HepG2 (cell line): ENCODE data around the gene DNAJB2. TPM values are rescaled to one million over a fixed set of nuclear protein-coding genes. Genes with fewer than 3 reads are reported as not detected.

ENCODE experiments used
- ATM ChIP-seq: fragments of 450-650 bp; IDR thresholded peaks from 2 replicates; pipeline ENCODE4 v1.7.1; 2017; ENCODE audit warnings: mild to moderate bottlenecking, borderline replicate concordance
- DNMT3B ChIP-seq: conservative IDR thresholded peaks from 2 replicates; pipeline ENCODE4 v1.6.1; 2016; ENCODE audit warnings: missing biosample characterization, control low read depth
- EED ChIP-seq: sonication (generic); formaldehyde crosslinking; IDR thresholded peaks from 2 replicates; pipeline ENCODE4 v1.5.0; 2020; ENCODE audit warnings: mild to moderate bottlenecking, missing genetic modification reagents
- PCBP2 ChIP-seq: fragments of 200-400 bp; formaldehyde crosslinking; optimal IDR thresholded peaks from 2 replicates; pipeline ENCODE3; 2018; ENCODE audit warnings: low read length, low read depth; ENCODE audit not compliant: poor library complexity, severe bottlenecking
- PHF21A ChIP-seq: sonication (generic); formaldehyde crosslinking; IDR thresholded peaks from 2 replicates; pipeline ENCODE4 v1.5.0; 2020; ENCODE audit warnings: mild to moderate bottlenecking, missing genetic modification reagents
- POLR2G ChIP-seq: fragments of 200-400 bp; formaldehyde crosslinking; IDR thresholded peaks from 2 replicates; pipeline ENCODE4 v1.6.1; 2018; ENCODE audit warnings: mild to moderate bottlenecking, low read depth, low read length, moderate library complexity
- RORA ChIP-seq: sonication (generic); formaldehyde crosslinking; IDR thresholded peaks from 2 replicates; pipeline ENCODE4 v1.5.0; 2020; ENCODE audit warnings: mild to moderate bottlenecking, missing genetic modification reagents, moderate library complexity
- SRSF9 ChIP-seq: fragments of 200-400 bp; formaldehyde crosslinking; IDR thresholded peaks from 2 replicates; pipeline ENCODE4 v1.6.1; 2018; ENCODE audit warnings: borderline replicate concordance, mild to moderate bottlenecking, low read depth, low read length; ENCODE audit not compliant: insufficient read depth, poor library complexity, severe bottlenecking
- TBP ChIP-seq: sonication (generic); formaldehyde crosslinking; IDR thresholded peaks from 2 replicates; pipeline ENCODE4 v1.5.0; 2020; ENCODE audit warnings: missing genetic modification reagents
- TCF7 ChIP-seq: sonication (generic); IDR thresholded peaks from 2 replicates; pipeline ENCODE4 v1.6.1; 2016; ENCODE audit warnings: antibody characterized with exemption, low read depth
- ZNF160 ChIP-seq: sonication (generic); formaldehyde crosslinking; IDR thresholded peaks from 2 replicates; pipeline ENCODE4 v1.8.0; 2022; ENCODE audit warnings: mild to moderate bottlenecking, inconsistent platforms, missing genetic modification reagents
- ZNF335 ChIP-seq: sonication (generic); formaldehyde crosslinking; IDR thresholded peaks from 2 replicates; pipeline ENCODE4 v1.4.0; 2020; ENCODE audit warnings: missing genetic modification reagents
- ZNF446 ChIP-seq: sonication (generic); formaldehyde crosslinking; IDR thresholded peaks from 2 replicates; pipeline ENCODE4 v1.5.0; 2020; ENCODE audit warnings: mild to moderate bottlenecking, missing genetic modification reagents
- ZNF543 ChIP-seq: sonication (generic); formaldehyde crosslinking; IDR thresholded peaks from 2 replicates; pipeline ENCODE4 v1.4.0; 2020; ENCODE audit warnings: mild to moderate bottlenecking, missing genetic modification reagents
- ZNF567 ChIP-seq: sonication (generic); formaldehyde crosslinking; IDR thresholded peaks from 2 replicates; pipeline ENCODE4 v1.8.1; 2023; ENCODE audit warnings: mild to moderate bottlenecking, missing genetic modification reagents, borderline replicate concordance
- ZNF629 ChIP-seq: sonication (generic); formaldehyde crosslinking; conservative IDR thresholded peaks from 2 replicates; pipeline ENCODE4 v1.5.0; 2020; ENCODE audit warnings: missing genetic modification reagents
- polyA plus RNA-seq, 8 experiments: library from polyadenylated mRNA; depleted of rRNA in 3 of 8; stranded (reverse) in 7 of 8; unstranded in 1 of 8; fragments of >200 nt; fragmentation: Illumina TruSeq in 4 of 8; extraction: Trizol in 4 of 8; gene quantifications; 2 replicates each; pipeline versions ENCODE4 v1.2.1 to v1.2.3, GENCODE V29; 2011 to 2016; ENCODE audit warnings: low read depth in 4 of 8, missing spikeins in 1 of 8, mixed read lengths in 1 of 8; ENCODE audit not compliant: insufficient read depth in 1 of 8
- total RNA-seq, 5 experiments: library from RNA; depleted of rRNA; stranded (reverse); fragments of >200 nt; fragmentation: Illumina TruSeq; extraction: Trizol; gene quantifications; 2 replicates each; pipeline ENCODE4 v1.2.3, GENCODE V29; 2016; ENCODE audit warnings: low read depth in 1 of 5
- TF ChIP-seq, protein P1 (sequence below): sonication (generic); formaldehyde crosslinking; IDR thresholded peaks from 2 replicates; pipeline ENCODE4 v1.4.0; 2020; ENCODE audit warnings: missing genetic modification reagents
- TF ChIP-seq, protein P2 (sequence below): sonication (generic); formaldehyde crosslinking; conservative IDR thresholded peaks from 2 replicates; pipeline ENCODE4 v1.4.0; 2020; ENCODE audit warnings: missing genetic modification reagents
- TF ChIP-seq, protein P3 (sequence below): sonication (generic); formaldehyde crosslinking; IDR thresholded peaks from 2 replicates; pipeline ENCODE4 v1.8.1; 2023; ENCODE audit warnings: mild to moderate bottlenecking, moderate library complexity, missing genetic modification reagents
- TF ChIP-seq, protein P4 (sequence below): IDR thresholded peaks from 2 replicates; pipeline ENCODE4 v1.4.0; 2020; ENCODE audit warnings: mild to moderate bottlenecking, missing genetic modification reagents

Gene DNAJB2
- total and polyA plus RNA-seq, 2 of the 13 experiments (the other 11 are each of a cell fraction or from before 2014, with no cell fraction given): 21.3 to 31.1 TPM

DNA sequence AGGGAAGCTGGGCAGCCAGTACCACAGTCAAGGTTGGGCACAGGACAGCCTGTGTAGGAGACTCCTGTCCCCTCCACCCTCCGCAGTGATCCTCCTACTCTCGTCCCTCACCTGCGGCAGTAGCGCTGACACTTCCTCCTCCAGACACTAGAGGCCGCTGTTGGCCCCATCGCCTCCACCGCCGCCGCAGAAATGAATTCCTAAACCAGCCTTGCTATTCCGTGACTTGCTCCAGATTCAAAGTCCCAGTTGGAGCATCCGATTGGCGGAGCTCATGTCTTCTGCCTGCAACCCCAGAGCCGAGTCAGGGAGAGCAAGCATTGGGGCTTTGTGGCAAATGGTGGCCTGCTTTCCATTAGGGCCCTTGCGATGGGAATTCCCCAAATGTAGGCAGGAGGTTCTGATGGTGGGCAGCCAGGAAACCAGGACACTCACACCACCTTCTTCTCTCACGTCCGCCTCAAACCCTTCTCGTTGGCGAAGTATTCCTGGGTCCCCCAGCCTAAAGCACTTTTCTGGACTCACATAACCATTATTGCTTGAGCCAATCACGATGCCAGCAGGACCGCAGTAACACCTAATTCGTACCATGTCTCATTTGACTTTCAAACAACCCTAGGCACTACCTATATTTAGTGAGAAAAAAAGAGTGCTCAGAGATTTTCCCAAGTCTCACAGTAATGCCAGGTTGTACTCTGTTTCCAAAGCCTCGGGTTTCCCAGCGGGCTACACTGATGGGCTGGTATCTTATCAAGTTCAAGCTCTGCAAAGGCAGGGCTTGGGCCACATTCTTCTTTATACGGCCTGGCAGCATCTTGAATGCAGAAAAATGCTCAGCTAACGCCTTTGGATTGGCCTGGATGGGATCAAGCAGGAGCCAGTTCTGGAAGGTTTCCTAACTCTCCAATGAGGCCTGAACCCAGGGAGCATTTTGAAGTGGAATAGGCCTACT, 1.2 kb upstream of the DNAJB2 start (continued):
- TF ChIP-seq, protein P1, sequence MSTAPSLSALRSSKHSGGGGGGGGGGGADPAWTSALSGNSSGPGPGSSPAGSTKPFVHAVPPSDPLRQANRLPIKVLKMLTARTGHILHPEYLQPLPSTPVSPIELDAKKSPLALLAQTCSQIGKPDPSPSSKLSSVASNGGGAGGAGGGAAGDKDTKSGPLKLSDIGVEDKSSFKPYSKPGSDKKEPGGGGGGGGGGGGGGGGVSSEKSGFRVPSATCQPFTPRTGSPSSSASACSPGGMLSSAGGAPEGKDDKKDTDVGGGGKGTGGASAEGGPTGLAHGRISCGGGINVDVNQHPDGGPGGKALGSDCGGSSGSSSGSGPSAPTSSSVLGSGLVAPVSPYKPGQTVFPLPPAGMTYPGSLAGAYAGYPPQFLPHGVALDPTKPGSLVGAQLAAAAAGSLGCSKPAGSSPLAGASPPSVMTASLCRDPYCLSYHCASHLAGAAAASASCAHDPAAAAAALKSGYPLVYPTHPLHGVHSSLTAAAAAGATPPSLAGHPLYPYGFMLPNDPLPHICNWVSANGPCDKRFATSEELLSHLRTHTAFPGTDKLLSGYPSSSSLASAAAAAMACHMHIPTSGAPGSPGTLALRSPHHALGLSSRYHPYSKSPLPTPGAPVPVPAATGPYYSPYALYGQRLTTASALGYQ (CRISPR knock-in tag): no peak
- TF ChIP-seq TBP: no peak
- TF ChIP-seq, protein P2, sequence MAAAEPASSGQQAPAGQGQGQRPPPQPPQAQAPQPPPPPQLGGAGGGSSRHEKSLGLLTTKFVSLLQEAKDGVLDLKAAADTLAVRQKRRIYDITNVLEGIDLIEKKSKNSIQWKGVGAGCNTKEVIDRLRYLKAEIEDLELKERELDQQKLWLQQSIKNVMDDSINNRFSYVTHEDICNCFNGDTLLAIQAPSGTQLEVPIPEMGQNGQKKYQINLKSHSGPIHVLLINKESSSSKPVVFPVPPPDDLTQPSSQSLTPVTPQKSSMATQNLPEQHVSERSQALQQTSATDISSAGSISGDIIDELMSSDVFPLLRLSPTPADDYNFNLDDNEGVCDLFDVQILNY: no peak
- no peak for TF ChIP-seq ZNF446
- TF ChIP-seq EED: 0 out of 2 replicates have a peak, but pooled peaks have one; percentile 48
- TF ChIP-seq PHF21A: peak; percentile 35; the same call in 1 of the 2 replicates
- no peak for TF ChIP-seq TCF7
- peak; percentile 71; the same call in 1 of the 2 replicates for TF ChIP-seq DNMT3B (CRISPR knock-in tag)
- TF ChIP-seq ATM: no peak
- TF ChIP-seq RORA (CRISPR knock-in tag): no peak
- no peak for TF ChIP-seq SRSF9
- TF ChIP-seq ZNF629: no peak
- no peak for TF ChIP-seq POLR2G
- no peak for TF ChIP-seq ZNF335
- no peak for TF ChIP-seq ZNF543 (CRISPR knock-in tag)
- TF ChIP-seq, protein P3, sequence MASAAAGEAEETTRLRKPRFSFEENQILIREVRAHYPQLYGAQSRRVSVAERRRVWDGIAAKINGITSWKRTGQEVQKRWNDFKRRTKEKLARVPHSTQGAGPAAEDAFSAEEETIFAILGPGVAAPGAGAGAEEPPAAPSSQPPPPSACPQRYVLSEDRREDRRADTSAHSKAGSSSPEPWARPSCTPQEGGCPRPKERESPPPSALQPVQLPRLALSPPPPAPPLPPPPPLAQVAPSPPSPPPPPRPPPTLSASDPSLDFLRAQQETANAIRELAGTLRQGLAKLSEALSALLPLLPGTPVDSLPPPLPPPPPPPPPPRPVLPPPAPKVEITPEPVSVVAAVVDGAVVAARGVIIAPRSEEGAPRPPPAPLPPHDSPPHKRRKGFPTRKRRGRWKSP: 0 out of 2 replicates have a peak, but pooled peaks have one; percentile 27
- TF ChIP-seq ZNF160 (CRISPR knock-in tag): no peak
- TF ChIP-seq ZNF567 (CRISPR knock-in tag): peak; percentile 77; the same call in 1 of the 2 replicates
- TF ChIP-seq, protein P4, sequence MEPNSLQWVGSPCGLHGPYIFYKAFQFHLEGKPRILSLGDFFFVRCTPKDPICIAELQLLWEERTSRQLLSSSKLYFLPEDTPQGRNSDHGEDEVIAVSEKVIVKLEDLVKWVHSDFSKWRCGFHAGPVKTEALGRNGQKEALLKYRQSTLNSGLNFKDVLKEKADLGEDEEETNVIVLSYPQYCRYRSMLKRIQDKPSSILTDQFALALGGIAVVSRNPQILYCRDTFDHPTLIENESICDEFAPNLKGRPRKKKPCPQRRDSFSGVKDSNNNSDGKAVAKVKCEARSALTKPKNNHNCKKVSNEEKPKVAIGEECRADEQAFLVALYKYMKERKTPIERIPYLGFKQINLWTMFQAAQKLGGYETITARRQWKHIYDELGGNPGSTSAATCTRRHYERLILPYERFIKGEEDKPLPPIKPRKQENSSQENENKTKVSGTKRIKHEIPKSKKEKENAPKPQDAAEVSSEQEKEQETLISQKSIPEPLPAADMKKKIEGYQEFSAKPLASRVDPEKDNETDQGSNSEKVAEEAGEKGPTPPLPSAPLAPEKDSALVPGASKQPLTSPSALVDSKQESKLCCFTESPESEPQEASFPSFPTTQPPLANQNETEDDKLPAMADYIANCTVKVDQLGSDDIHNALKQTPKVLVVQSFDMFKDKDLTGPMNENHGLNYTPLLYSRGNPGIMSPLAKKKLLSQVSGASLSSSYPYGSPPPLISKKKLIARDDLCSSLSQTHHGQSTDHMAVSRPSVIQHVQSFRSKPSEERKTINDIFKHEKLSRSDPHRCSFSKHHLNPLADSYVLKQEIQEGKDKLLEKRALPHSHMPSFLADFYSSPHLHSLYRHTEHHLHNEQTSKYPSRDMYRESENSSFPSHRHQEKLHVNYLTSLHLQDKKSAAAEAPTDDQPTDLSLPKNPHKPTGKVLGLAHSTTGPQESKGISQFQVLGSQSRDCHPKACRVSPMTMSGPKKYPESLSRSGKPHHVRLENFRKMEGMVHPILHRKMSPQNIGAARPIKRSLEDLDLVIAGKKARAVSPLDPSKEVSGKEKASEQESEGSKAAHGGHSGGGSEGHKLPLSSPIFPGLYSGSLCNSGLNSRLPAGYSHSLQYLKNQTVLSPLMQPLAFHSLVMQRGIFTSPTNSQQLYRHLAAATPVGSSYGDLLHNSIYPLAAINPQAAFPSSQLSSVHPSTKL (CRISPR knock-in tag): peak; percentile 59
- no peak for TF ChIP-seq PCBP2
